ENCODE data around the gene TBC1D22A. TPM values are rescaled to one million over a fixed set of nuclear protein-coding genes. Genes with fewer than 3 reads are reported as not detected.

TBC1D22A gene
- polyA plus RNA-seq, 1 of the 3 experiments (the other 2 are of a cell fraction): 16.5 TPM

- POLR2A ChIA-PET: no interaction called here
- CTCF ChIA-PET: no interaction called here
- TF ChIP-seq, protein P1, sequence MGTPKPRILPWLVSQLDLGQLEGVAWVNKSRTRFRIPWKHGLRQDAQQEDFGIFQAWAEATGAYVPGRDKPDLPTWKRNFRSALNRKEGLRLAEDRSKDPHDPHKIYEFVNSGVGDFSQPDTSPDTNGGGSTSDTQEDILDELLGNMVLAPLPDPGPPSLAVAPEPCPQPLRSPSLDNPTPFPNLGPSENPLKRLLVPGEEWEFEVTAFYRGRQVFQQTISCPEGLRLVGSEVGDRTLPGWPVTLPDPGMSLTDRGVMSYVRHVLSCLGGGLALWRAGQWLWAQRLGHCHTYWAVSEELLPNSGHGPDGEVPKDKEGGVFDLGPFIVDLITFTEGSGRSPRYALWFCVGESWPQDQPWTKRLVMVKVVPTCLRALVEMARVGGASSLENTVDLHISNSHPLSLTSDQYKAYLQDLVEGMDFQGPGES (IDR thresholded peaks at IDR 0.05; ENCODE audit: low read depth, low read length): no peak
- TF ChIP-seq RFX5 (IDR thresholded peaks at IDR 0.05; ENCODE audit: low read length): no peak
- TF ChIP-seq TEAD4 (IDR thresholded peaks at IDR 0.05; ENCODE audit: borderline replicate concordance, insufficient read depth): no peak
- no peak for TF ChIP-seq ZBTB33 (IDR thresholded peaks at IDR 0.05; ENCODE audit: borderline replicate concordance, low read depth)
- no peak for TF ChIP-seq FOXM1 (IDR thresholded peaks at IDR 0.05; ENCODE audit: low read depth)
- TF ChIP-seq POLR2AphosphoS5 (IDR thresholded peaks at IDR 0.05; ENCODE audit: low read depth, low read length): no peak
- TF ChIP-seq CHD2 (IDR thresholded peaks at IDR 0.05; ENCODE audit: low read length, partially characterized antibody): no peak
- no peak for TF ChIP-seq RCOR1 (IDR thresholded peaks at IDR 0.05; ENCODE audit: low read length)
- no peak for TF ChIP-seq NRF1 (IDR thresholded peaks at IDR 0.05; ENCODE audit: low read depth, low read length)
- no peak for TF ChIP-seq MAX (IDR thresholded peaks at IDR 0.05; ENCODE audit: low read depth)
- no peak for TF ChIP-seq EZH2phosphoT487 (IDR thresholded peaks at IDR 0.05; ENCODE audit: borderline replicate concordance, low read depth)
- TF ChIP-seq CTCF (IDR thresholded peaks at IDR 0.05): no peak
- no peak for TF ChIP-seq GATA2 (CRISPR knock-in tag; IDR thresholded peaks at IDR 0.05)
- TF ChIP-seq RAD21 (IDR thresholded peaks at IDR 0.05; ENCODE audit: low read length): no peak
- TF ChIP-seq MXI1 (IDR thresholded peaks at IDR 0.05; ENCODE audit: low read depth, low read length): no peak
- no peak for TF ChIP-seq REST (IDR thresholded peaks at IDR 0.05; ENCODE audit: low read depth, low read length)
- no peak for TF ChIP-seq SIN3A (IDR thresholded peaks at IDR 0.05; ENCODE audit: borderline replicate concordance, low read depth, low read length)
- no peak for TF ChIP-seq TAF1 (IDR thresholded peaks at IDR 0.05; ENCODE audit: borderline replicate concordance, low read depth, low read length)
- Histone ChIP-seq H4K20me1 (ENCODE audit: insufficient read depth) (no peaks in the 10 kb centered on the region; the same call in 1 of the 2 replicates), H3K79me2 (ENCODE audit: insufficient read depth) (no peaks in the 10 kb centered on the region), H3K4me2 (no peak overlapping the region), H2AFZ (ENCODE audit: low read depth) (no peak overlapping the region), H3K36me3 (replicated peaks in 1 of 2; ENCODE audit: control insufficient read depth in 1 of 2, insufficient read depth in 2 of 2, low read length in 1 of 2) (peaks cover 0 to 12% of the 10 kb centered on the region in 2 experiments), H3K27ac (ENCODE audit: low read depth in 2 of 2, low read length in 1 of 2) (no peak overlapping the region), H3K27me3 (ENCODE audit: insufficient read depth) (no peaks in the 10 kb centered on the region), H3F3A (replicated peaks; ENCODE audit: insufficient read depth) (peaks cover 16% of the 10 kb centered on the region), H3K9me2 (no peaks in the 10 kb centered on the region), H3K9me3 (no peaks in the 10 kb centered on the region), H3K4me1 (ENCODE audit: control insufficient read depth in 1 of 2, insufficient read depth in 2 of 2, low read depth in 1 of 2, low read length in 1 of 2) (no peaks in the 10 kb centered on the region; a peak in 2 of 4 replicates), H3K9ac (no peak overlapping the region), H3K4me3 (ENCODE audit: low read depth in 2 of 2, low read length in 1 of 2) (no peak overlapping the region)
- WGBS (ENCODE audit: low lambda C conversion rate): 81% methylated on average over 11 of the region's 29 CpGs
- no peak for DNase-seq
These were observed 349.5 kb downstream of the TBC1D22A start for GRCh38 chr22:47111626-47112581.
